Measurements from ENCODE around the gene AVP.

AVP gene

GRCh38 chr20:3101737-3102574, 17.4 kb upstream of the AVP start:
- TF ChIP-seq CTCF (conservative IDR thresholded peaks at IDR 0.05; ENCODE audit: low read depth, low read length): no peak
- no peak for DNase-seq (ENCODE audit: low read depth)

GRCh38 chr20:3101251-3101650, 16.7 kb upstream of the AVP start:
- DNase-seq (ENCODE audit: low read depth): no peak
- no peak for TF ChIP-seq CTCF (conservative IDR thresholded peaks at IDR 0.05; ENCODE audit: low read depth, low read length)

More at GRCh38 chr20:3101737-3102574, 17.4 kb upstream of the AVP start:
- no peak overlapping the region for H3K4me3 ChIP-seq (ENCODE audit: low read length)

GRCh38 chr20:3100480-3100879, 16.0 kb upstream of the AVP start:
- no peak for TF ChIP-seq CTCF (conservative IDR thresholded peaks at IDR 0.05; ENCODE audit: low read depth, low read length)
- no peak overlapping the region for H3K4me3 ChIP-seq (ENCODE audit: low read length)
- no peak for DNase-seq (ENCODE audit: low read depth)

More at GRCh38 chr20:3101251-3101650, 16.7 kb upstream of the AVP start:
- no peak overlapping the region for H3K4me3 ChIP-seq (ENCODE audit: low read length)

GRCh38 chr20:3094848-3095629, 10.5 kb upstream of the AVP start:
- no peak for DNase-seq (ENCODE audit: low read depth)
- no peak for TF ChIP-seq CTCF (conservative IDR thresholded peaks at IDR 0.05; ENCODE audit: low read depth, low read length)
- H3K4me3 ChIP-seq (ENCODE audit: low read length): no peak overlapping the region

- DNase-seq (ENCODE audit: low read depth): no peak
- TF ChIP-seq CTCF (conservative IDR thresholded peaks at IDR 0.05; ENCODE audit: low read depth, low read length): no peak
- H3K4me3 ChIP-seq (ENCODE audit: low read length): no peak overlapping the region
Observed at GRCh38 chr20:3093861-3094361, 9.4 kb upstream of the AVP start.

- H3K4me3 ChIP-seq (ENCODE audit: low read length): peak overlapping the region; percentile 22
- TF ChIP-seq CTCF (conservative IDR thresholded peaks at IDR 0.05; ENCODE audit: low read depth, low read length): no peak
- DNase-seq (ENCODE audit: low read depth): no peak
Observed at GRCh38 chr20:3092611-3093379, 8.3 kb upstream of the AVP start.

Measured in retinal pigment epithelial cell (primary cell).